ENCODE data around the gene KRTAP15-1.

The KRTAP15-1 gene, protein sequence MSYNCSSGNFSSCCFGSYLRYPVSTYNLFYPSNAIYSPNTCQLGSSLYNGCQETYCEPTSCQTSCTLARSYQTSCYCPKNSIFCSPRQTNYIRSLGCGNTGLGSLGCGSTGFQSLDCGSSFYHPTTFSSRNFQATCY

DNA sequence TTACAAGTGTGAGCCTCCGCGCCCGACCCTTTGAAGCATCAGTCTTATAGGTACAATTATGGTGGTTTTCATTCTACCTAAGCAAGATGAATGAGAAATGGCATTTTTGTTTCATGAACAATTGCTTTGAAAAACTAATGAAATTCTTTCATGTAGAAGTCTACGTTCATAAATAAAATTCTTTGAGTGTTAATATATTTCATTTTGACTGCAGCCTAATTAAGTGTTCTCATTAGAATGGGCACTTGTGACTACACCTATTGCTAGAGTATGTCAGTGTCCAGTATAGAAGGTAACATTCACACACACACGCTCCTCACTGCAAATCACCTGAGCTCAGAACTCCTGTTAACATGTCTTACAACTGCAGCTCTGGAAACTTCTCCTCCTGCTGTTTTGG, at the start of gene KRTAP15-1:
Gene KRTAP15-1, plus strand, starts transcription at position 301 of the 400 bp plus-strand sequence. Its CDS starts 53 bp downstream, at position 354.
- in situ Hi-C loops (cut with MboI; ENCODE audit: low sequenced_read_pairs): no loop called here

- in situ Hi-C loops (cut with MboI; ENCODE audit: low sequenced_read_pairs): no loop called here
Observed at GRCh38 chr21:30391492-30392025, 48.5 kb upstream of the KRTAP15-1 start.

- in situ Hi-C loops (cut with MboI; ENCODE audit: low sequenced_read_pairs): no loop called here
Observed at GRCh38 chr21:30395731-30396130, 44.3 kb upstream of the KRTAP15-1 start, which contains the start of gene KRTAP13-1. TSS of gene KRTAP13-1 (plus strand) at chr21:30396031. CDS start at chr21:30396087, 56 bp downstream.

DNA sequence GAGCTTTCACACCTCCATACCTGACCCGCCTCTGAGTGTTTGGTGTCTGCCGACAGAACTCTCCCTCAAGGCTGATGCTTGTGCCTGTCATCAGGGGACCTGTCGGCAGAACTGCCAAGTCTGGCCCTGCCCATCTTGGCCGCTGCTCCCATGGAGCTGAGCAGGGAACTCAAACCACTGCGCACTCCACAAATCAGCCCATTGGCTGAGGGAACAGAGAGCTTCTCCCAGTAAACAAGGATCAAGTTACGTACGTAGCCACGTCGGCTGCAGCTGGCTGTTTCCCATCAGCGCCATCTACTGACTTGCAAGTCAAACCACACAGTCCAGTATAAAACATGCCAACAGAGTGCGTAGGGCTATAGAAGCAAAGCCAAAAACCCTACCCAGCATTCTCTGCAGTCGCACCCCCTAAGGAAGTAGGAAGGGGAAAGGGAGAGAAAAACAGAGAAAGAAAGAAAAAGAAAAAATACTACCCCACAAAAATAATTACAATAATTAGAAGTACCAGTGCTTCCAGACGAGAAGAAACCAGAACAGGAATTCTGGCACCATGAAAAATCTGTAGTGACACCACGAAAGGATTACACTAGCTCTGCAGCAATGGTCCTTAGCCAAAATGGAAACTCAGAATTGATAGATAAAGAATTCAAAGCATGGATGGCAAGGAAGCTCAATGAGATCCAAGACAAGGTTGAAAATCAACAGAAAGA, 31.1 kb upstream of the KRTAP15-1 start:
- in situ Hi-C loops (cut with MboI; ENCODE audit: low sequenced_read_pairs): no loop called here

- in situ Hi-C loops (cut with MboI; ENCODE audit: low sequenced_read_pairs): no loop called here
Observed at GRCh38 chr21:30415993-30416392, 24.1 kb upstream of the KRTAP15-1 start.

DNA sequence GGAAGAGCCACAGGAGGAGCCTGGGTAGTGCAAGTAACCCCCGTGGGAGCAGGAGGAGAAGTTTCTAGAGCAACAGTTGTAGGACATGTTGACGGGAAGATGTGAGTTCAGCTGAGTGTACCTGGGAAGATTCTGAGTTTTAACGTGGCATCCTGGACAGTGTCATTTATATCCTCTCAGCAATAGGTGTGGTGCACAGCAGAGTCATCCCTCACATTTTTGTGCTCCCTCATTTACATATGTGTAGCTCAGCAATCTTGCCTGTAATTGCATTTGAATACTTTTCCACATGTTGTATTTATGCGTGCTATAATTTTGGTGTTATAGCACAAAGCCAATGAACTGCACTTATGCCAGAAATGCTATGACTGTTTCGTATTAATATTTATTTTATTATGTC, 14.2 kb upstream of the KRTAP15-1 start, which contains the start of gene KRTAP13-3:
Gene KRTAP13-3, minus strand, starts transcription at position 101 of the 400 bp plus-strand sequence. Its CDS starts 14 bp downstream, at position 87.
- in situ Hi-C loops (cut with MboI; ENCODE audit: low sequenced_read_pairs): no loop called here

DNA sequence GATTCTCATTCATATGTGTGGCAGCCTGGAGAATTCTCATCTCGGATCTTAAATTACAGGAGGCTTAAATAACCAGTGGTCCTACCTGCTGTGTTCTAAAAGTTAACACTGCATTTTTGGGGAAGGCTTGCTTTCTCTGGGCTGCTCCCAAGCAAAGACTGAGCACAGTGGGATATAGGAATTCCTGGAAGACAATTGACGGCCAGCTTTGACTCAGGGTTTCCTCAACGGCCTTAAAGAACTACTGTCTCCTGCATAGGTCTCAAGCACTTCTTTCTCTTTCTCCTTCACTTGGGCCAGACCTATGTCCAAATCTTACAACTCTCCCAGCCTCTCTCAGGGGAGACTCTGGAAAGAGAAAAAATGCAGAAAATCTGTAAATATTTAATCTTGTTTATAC, 13.3 kb upstream of the KRTAP15-1 start:
- in situ Hi-C loops (cut with MboI; ENCODE audit: low sequenced_read_pairs): no loop called here

GRCh38 chr21:30430170-30430655, 9.9 kb upstream of the KRTAP15-1 start, which contains the start of gene KRTAP13-4:
TSS of gene KRTAP13-4 (plus strand) at chr21:30430220. CDS start at chr21:30430276, 56 bp downstream.
- in situ Hi-C loops (cut with MboI; ENCODE audit: low sequenced_read_pairs): no loop called here

- in situ Hi-C loops (cut with MboI; ENCODE audit: low sequenced_read_pairs): no loop called here
Observed at GRCh38 chr21:30434033-30434631, 5.9 kb upstream of the KRTAP15-1 start.

DNA sequence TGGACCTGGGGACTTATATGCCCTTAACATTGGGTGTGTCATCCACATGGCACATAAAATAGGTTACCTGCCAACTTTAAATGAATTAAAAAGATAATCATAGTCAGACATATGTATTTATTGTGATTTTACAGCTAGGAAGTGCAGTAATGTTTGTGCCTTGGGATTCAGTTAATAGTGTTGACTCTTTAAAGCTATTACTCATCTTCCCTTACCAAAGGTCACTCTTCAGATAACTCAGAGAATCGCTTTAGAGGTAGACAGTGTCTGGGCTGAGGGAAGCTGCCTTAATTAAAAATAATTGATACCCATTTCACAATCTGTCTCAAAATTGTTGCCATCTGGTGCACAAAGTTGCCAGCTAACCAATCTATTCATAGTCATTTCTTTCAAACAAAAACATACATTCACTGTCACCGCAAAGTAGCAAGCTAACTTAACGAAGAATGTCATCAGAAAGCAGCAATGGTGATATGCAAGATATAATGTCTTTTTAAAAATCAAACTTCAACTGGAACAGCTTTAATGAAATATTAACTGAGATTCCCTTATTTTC, 3.0 kb upstream of the KRTAP15-1 start:
- in situ Hi-C loops (cut with MboI; ENCODE audit: low sequenced_read_pairs): no loop called here

DNA sequence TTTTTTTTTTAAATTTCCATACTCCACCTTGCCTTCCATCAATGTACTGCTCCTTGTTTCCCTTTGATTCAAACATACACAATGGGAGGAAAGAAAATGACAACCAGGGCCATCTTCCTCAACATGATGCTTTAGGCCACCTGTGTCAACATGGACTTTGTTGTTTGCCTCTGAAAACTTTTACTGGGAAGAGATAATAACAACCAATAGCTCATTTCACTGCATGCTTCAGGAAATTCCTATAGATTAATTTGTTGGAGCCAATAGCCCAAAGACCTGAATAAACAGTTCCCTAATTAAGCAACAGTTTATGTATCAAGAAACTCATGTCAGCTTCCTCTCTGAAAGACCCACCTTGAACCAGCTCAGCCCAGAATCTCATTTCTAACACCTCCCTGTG, 3.2 kb downstream of the KRTAP15-1 start:
- in situ Hi-C loops (cut with MboI; ENCODE audit: low sequenced_read_pairs): no loop called here

DNA sequence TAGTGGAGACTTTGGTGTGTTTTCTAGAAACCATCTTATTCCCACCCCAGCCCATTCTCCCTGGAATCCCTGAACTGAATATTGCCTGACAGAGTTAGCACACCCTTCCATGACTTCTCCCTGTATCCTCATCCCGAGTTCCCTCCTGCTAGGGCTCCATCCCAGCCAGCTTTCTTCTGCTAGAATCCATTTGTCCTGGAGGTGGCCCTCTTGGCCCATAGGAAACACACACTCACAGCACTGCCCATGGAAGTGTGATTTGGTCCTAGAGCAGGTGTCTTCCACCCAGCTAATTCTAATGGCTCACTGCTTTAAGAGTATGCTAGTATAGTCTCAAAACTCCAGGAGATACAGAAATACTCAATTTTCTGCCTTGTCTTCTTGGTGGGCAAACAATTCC, 4.1 kb downstream of the KRTAP15-1 start:
- in situ Hi-C loops (cut with MboI; ENCODE audit: low sequenced_read_pairs): no loop called here

GRCh38 chr21:30447056-30447455, 7.0 kb downstream of the KRTAP15-1 start:
- in situ Hi-C loops (cut with MboI; ENCODE audit: low sequenced_read_pairs): no loop called here

- in situ Hi-C loops (cut with MboI; ENCODE audit: low sequenced_read_pairs): no loop called here
Observed at GRCh38 chr21:30448514-30448913, 8.4 kb downstream of the KRTAP15-1 start.

DNA sequence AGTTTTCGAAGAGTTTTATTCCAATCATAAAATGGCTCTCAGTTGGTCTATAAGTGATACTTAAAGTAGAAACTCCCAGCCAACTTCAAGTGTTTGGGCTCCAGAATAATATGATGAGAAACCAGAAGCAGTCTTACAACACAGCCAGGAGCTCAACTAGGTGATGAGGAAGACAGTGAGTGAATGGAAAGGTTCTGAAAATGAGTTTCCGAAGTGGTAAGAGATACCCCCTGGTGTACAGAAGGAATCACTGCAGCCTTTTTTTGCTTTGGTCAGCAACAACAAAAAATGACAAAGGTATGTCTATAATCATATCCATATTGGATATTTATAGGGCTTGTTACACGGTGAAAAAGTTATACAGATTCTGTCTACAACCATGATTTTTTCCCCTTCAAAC, 23.6 kb downstream of the KRTAP15-1 start:
- in situ Hi-C loops (cut with MboI; ENCODE audit: low sequenced_read_pairs): no loop called here

GRCh38 chr21:30468900-30469714, 29.0 kb downstream of the KRTAP15-1 start:
- in situ Hi-C loops (cut with MboI; ENCODE audit: low sequenced_read_pairs): no loop called here

DNA sequence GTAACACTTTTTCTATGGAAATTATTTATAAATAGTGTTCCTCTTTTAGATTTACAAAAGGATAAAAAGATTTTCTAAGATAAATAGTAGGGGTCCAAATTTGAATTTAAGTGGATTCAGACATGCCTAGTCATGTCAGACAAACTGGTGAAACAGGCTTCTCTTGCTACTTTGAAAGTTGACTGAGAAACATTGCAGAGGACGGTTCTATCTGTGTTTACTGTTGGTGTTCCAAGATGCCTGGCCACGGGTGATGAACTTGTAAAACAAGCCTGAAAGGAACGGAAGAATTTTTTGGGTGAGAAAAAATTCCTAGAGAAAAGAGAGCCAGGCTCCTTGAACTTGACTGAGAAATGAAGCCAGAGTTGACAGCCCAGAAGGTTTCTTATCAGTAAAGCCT, 37.9 kb downstream of the KRTAP15-1 start:
- in situ Hi-C loops (cut with MboI; ENCODE audit: low sequenced_read_pairs): no loop called here

GRCh38 chr21:30479259-30479658, 39.2 kb downstream of the KRTAP15-1 start:
- in situ Hi-C loops (cut with MboI; ENCODE audit: low sequenced_read_pairs): no loop called here

GRCh38 chr21:30480145-30480544, 40.1 kb downstream of the KRTAP15-1 start, which contains the start of gene KRTAP19-1:
TSS of gene KRTAP19-1 (minus strand) at chr21:30480367. CDS start at chr21:30480317, 50 bp downstream.
- in situ Hi-C loops (cut with MboI; ENCODE audit: low sequenced_read_pairs): no loop called here

DNA sequence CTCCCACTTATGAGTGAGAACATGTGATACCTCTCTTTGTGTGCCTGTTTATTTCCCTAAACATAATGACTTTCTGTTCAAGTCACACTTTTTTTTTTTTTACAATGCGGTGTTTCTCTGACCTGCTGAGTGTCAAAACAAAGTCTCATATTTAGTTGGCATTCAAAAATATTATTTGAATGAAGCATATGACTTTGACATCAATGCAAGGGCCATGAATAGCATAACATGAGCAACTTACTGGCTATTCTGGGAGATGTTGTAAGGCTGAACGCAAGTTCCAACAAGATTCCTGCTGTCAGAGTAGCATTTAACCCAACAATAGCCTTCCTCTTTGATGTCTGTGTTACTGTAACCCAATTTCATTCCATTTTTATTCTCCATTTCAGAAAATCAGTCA, 42.1 kb downstream of the KRTAP15-1 start:
- in situ Hi-C loops (cut with MboI; ENCODE audit: low sequenced_read_pairs): no loop called here

Measured in HL-60/S4 (cell line).